ENCODE data around the gene MAPK8IP1. TPM values are rescaled to one million over a fixed set of nuclear protein-coding genes. Genes with fewer than 3 reads are reported as not detected.

MAPK8IP1 gene
- total RNA-seq, 1 donor from 2014 or later = 11.5 TPM

GRCh38 chr11:45924927-45925326, 39.5 kb downstream of the MAPK8IP1 start:
- peaks cover 46% of the 10 kb centered on the region for H3K27me3 Mint-ChIP-seq (ENCODE audit: low read depth)
- H3K9me3 Mint-ChIP-seq = no peaks in the 10 kb centered on the region
- DNase-seq (ENCODE audit: low spot score in 2 of 2, unreplicated experiment in 2 of 2) = no peak
- no peaks in the 10 kb centered on the region for H3K36me3 Mint-ChIP-seq
- TF ChIP-seq CTCF (IDR thresholded peaks at IDR 0.05; ENCODE audit: unreplicated experiment) = no peak
- no peak overlapping the region for H3K4me3 Mint-ChIP-seq
- no peak overlapping the region for H3K27ac Mint-ChIP-seq
- H3K4me1 Mint-ChIP-seq = peaks cover 16% of the 10 kb centered on the region

- no peaks in the 10 kb centered on the region for H3K36me3 Mint-ChIP-seq
- H3K4me3 Mint-ChIP-seq = no peak overlapping the region
- no peak for DNase-seq (ENCODE audit: low spot score in 2 of 2, unreplicated experiment in 2 of 2)
- peaks cover 16% of the 10 kb centered on the region for H3K4me1 Mint-ChIP-seq
- H3K27ac Mint-ChIP-seq = no peak overlapping the region
- H3K9me3 Mint-ChIP-seq = no peaks in the 10 kb centered on the region
- peaks cover 43% of the 10 kb centered on the region for H3K27me3 Mint-ChIP-seq (ENCODE audit: low read depth)
- no peak for TF ChIP-seq CTCF (IDR thresholded peaks at IDR 0.05; ENCODE audit: unreplicated experiment)
These were observed 40.1 kb downstream of the MAPK8IP1 start for GRCh38 chr11:45925550-45925949.

GRCh38 chr11:45926001-45926401, 40.5 kb downstream of the MAPK8IP1 start:
- Mint-ChIP-seq H3K4me3 (no peak overlapping the region), H3K27ac (no peak overlapping the region)

GRCh38 chr11:45926536-45927331, 41.3 kb downstream of the MAPK8IP1 start:
- no peak overlapping the region for H3K4me3 Mint-ChIP-seq
- H3K27ac Mint-ChIP-seq = no peak overlapping the region
- H3K27me3 Mint-ChIP-seq (ENCODE audit: low read depth) = peaks cover 31% of the 10 kb centered on the region
- peaks cover 4% of the 10 kb centered on the region for H3K36me3 Mint-ChIP-seq
- DNase-seq (ENCODE audit: low spot score in 2 of 2, unreplicated experiment in 2 of 2) = no peak
- no peak for TF ChIP-seq CTCF (IDR thresholded peaks at IDR 0.05; ENCODE audit: unreplicated experiment)
- H3K4me1 Mint-ChIP-seq = peaks cover 10% of the 10 kb centered on the region
- H3K9me3 Mint-ChIP-seq = no peaks in the 10 kb centered on the region

More at GRCh38 chr11:45926001-45926401, 40.5 kb downstream of the MAPK8IP1 start:
- no peak for TF ChIP-seq CTCF (IDR thresholded peaks at IDR 0.05; ENCODE audit: unreplicated experiment)
- H3K36me3 Mint-ChIP-seq = no peaks in the 10 kb centered on the region
- DNase-seq (ENCODE audit: low spot score in 2 of 2, unreplicated experiment in 2 of 2) = no peak
- no peaks in the 10 kb centered on the region for H3K9me3 Mint-ChIP-seq
- peaks cover 16% of the 10 kb centered on the region for H3K4me1 Mint-ChIP-seq
- H3K27me3 Mint-ChIP-seq (ENCODE audit: low read depth) = peaks cover 38% of the 10 kb centered on the region

GRCh38 chr11:45927332-45927683, 41.9 kb downstream of the MAPK8IP1 start:
- no peak for DNase-seq (ENCODE audit: low spot score in 2 of 2, unreplicated experiment in 2 of 2)
- Mint-ChIP-seq H3K27ac (no peak overlapping the region), H3K4me1 (peaks cover 10% of the 10 kb centered on the region)

More at GRCh38 chr11:45927332-45927683, 41.9 kb downstream of the MAPK8IP1 start:
- Mint-ChIP-seq H3K4me3 (no peak overlapping the region), H3K27me3 (ENCODE audit: low read depth) (peaks cover 30% of the 10 kb centered on the region), H3K36me3 (peaks cover 9% of the 10 kb centered on the region), H3K9me3 (no peaks in the 10 kb centered on the region)
- TF ChIP-seq CTCF (IDR thresholded peaks at IDR 0.05; ENCODE audit: unreplicated experiment) = no peak
